CD4-positive, alpha-beta T cell treated with Interleukin-2 at 100 ng/mL for 4 hours (primary cell): ENCODE results near the gene ANKRD7.
"Not testable (repeated sequence)": the region's sequence is repeated elsewhere in the genome, so short reads cannot be mapped to it uniquely, and the experiment has no call there.

Experiments used
- DNase-seq: peaks from one replicate; pipeline ENCODE4 v3.0.0-alpha.2; 2020; ENCODE audit warnings: low spot score

ANKRD7 gene

GRCh38 chr7:118233799-118234198 lies 9.3 kb downstream of the ANKRD7 start:
- no peak for DNase-seq

DNA sequence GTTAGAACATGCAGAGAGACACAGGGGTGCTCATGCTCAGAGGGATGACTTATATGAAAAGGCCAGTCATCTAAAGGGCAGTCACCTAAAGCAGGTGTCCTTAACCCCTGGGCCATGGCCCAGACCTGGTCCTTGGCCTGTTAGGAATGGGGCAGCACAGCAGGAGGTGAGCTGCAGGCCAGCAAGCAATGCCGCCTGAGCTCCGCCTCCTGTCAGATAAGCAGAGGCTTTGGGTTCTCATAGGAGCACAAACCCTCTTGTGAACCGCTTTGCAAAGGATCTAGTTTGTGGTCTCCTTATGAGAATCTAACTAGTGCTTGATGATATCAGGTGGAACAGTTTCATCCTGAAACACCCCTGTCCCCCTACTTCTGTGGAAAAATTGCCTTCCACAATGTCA lies 14.5 kb downstream of the ANKRD7 start:
- DNase-seq = no peak

DNA sequence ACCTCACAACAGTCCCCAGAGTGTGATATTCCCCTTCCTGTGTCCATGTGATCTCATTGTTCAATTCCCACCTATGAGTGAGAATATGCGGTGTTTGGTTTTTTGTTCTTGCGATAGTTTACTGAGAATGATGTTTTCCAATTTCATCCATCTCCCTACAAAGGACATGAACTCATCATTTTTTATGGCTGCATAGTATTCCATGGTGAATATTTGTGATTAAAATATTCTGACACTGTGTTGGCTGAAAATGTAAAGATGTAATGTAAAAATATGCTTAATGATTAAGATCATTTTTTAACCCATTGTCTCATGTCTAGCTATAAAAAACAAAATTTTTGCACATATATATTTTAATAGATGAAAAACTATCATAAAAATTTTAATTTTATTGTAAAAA lies 15.8 kb downstream of the ANKRD7 start:
- DNase-seq = not testable (repeated sequence)

DNA sequence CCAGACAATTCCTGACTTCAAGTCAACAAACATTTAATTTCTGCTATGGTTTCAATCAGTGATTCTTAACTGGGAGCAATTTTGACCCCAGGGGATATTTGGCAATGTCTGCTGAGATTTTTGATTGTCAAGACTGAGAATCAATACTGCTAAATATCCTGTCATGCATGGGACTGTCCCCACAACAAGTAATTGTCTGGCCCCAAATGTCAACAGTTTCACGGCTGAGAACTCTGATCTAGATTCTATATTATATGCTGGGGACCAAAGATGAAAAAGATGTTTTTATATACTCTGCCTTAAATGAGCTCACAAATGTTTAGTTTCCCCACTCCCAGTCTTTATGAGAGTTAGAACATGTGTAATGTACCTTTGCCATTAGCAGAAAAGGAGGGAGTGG lies 19.2 kb downstream of the ANKRD7 start:
- no peak for DNase-seq

DNA sequence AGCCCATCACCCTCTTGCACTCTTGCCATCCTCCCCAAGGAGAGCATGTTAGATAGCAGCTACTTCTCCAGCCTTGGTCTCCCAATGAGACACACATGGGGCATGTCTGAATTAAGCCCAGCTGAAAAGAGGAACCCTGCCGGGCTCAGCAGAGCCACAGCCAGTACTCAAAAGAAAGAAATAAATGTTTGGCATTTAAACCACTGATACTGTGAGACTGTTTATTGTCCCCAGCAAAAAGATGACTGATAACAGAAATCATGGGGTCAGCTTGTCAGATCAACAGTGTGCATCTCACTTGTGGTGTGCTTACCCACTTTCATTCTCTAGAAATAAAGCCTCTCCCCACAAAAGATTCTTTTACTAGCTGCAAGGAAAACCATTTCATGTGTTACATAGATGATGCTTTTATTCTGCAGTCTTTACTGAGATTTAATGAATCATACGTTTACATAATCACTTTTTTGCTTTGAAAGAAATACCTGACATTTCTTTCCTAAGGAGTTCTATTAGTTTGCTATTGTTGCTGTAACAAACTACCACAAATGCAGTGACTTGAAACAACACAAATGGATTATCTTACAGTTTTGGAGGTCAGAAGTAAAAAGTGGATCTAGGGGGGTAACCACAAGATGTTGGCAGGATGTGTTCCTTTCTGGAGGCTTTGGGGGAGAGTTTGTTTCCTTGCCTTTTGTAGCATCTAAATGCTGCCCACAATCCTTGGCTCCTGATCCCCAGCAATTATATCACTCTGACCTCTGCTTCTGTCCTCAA lies 20.9 kb downstream of the ANKRD7 start:
- no peak for DNase-seq

DNA sequence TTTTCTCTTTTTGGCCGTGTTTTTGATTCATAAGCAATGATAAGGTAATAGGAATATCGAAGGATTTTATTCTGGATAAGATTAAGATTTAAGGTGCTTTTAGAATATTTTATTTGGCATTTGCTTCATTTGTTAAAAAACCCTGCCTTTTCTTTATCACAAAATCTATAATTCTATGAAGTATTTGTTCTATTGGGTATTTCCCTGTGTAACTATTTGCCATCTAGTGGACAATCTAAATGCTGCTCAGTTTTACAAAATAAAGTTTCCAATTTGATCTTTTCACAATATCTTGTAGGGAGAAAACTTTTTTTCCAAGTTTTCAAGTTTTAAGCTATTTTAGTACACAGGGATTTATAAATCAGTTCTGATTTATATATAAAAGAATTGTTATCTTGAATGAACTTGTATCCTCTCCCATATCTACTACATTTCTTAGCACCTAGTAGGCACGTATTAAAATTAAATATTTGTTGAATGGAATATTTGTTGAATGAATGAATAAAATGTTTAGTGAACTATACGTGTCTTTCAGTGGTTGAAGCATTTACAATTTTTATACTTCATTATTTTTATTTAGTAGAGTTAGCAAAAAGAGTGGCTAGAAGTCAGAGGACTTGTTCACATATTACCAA lies 26.5 kb downstream of the ANKRD7 start:
- DNase-seq = no peak

GRCh38 chr7:118252087-118252486 lies 27.6 kb downstream of the ANKRD7 start:
- DNase-seq = no peak

GRCh38 chr7:118259115-118259514 lies 34.6 kb downstream of the ANKRD7 start:
- no peak for DNase-seq

GRCh38 chr7:118264836-118265235 lies 40.3 kb downstream of the ANKRD7 start:
- no peak for DNase-seq

DNA sequence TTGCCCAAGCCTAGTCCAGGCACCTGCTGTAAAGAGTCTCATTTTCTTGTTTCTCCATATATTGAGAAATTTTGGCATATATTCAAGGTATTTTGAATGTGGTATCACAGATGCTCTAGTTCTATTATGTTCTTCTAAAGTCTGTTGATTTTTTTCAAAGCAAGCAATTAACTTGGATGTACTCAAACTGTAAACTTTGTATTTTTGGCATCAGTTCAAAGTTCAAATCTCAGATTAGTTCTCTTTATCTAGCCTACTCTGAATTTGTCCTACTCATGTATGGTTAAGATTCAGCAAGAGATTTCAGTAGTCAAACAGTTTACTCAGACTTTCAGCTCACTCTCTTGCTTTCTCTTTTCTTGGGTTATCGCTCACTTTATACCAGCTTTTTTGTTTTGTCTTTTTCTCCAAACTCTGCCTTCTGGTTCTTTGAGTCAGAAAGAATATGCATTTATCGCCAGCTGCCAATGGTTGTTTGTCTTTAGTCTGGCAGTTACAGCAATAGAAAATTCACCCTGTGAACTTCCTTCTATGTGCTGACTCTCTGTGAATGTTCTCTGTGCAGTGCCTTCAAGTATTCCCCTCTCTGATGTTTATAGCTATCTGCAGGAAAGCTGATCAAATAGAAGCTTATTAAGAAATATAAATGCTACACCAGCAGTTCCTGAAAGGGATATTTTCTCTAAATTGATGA lies 56.0 kb downstream of the ANKRD7 start:
- no peak for DNase-seq

DNA sequence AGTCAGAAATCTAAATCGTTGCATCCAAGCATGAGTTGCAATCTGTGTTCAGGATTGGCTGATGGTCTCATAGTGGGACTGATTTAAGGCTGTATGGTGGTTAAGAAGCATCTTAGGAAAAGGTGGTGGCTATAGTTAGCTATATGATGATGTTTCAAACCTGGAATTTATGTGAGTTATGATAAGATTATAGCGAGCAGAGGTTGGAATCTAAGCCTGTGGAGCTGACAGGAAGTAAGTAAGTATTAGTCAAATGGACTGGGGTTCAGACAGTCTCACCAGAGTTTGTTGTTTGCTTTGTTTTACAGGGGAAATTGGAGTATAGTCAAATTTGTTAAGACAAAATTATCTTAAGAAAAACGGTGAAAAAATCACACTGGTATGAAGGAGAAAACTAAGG lies 56.7 kb downstream of the ANKRD7 start:
- DNase-seq = no peak

DNA sequence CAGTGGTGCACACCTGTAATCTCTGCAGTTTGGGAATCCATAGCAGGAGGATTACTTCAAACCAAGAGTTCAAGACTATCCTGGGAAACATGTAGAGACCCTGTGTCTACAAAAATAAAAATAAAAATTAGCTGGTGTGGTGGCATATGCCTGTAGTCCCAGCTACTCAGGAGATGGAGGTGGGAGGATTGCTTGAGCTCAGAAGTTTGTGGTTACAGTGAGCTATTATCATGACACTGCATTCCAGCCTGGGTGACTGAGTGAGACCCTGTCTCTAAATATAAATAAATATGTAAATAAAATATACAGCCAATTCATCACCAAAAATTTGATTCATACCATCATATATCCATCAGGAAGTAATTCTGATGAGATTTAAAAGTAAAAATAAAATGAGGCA lies 60.9 kb downstream of the ANKRD7 start:
- no peak for DNase-seq

- no peak for DNase-seq
Observed at GRCh38 chr7:118286131-118286530, 61.6 kb downstream of the ANKRD7 start.

DNA sequence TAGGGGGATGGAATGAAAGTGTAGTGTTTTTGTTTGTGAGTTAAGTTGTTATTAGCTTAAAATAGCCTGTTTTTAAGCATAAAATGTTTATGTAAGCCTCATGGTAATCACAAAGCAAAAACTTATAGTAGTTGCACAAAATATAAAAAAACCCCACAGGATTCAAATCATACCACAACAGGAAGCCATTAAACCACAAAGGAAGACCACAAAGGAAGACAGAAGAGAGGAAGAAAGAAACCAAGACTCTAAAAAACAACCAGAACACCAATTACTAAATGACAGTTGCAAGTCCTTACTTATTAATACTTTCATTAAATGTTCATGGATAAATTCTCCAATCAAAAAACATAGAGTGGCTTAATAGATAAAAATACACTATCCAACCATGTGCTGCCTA lies 63.6 kb downstream of the ANKRD7 start:
- DNase-seq = peak; percentile 6

DNA sequence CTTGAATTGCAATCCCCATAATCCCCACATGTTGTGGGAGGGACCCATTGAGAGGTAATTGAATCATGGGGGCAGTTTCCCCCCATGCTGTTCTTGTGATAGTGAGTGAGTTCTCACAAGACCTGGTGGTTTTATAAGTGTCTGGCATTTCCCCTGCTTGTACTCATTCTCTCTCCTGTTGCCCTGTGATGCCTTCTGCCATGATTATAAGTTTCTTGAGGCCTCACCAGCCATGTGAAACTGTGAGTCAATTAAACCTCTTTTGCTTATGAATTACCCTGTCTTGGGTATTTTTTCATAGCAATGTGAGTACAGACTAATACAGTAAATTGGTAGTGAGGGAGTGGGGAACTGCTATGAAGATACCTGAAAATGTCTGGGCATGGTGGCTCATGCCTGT lies 65.0 kb downstream of the ANKRD7 start:
- no peak for DNase-seq
